ENCODE measurements around the gene CFAP46. TPM values are rescaled to one million over a fixed set of nuclear protein-coding genes. Genes with fewer than 3 reads are reported as not detected.

The CFAP46 gene
- total RNA-seq, 4 donors from 2014 or later, result 0.32 to 0.54 TPM; not detected in 2

- intact Hi-C loops (cut with DNase I; ENCODE audit: low total_unique reads), result no loop called here
- H3K4me3 ChIP-seq (ENCODE audit: low read depth, poor library complexity, severe bottlenecking), result no peak overlapping the region
- no peak for DNase-seq (ENCODE audit: low spot score in 2 of 2)
- WGBS, 2 donors, result 81 to 89% methylated on average over 7 of the region's 8 CpGs
- TF ChIP-seq CTCF (IDR thresholded peaks at IDR 0.05) (no peak), POLR2A (IDR thresholded peaks at IDR 0.05) (no peak)
These were observed 46.6 kb upstream of the CFAP46 start for GRCh38 chr10:132988988-132989387.

DNA sequence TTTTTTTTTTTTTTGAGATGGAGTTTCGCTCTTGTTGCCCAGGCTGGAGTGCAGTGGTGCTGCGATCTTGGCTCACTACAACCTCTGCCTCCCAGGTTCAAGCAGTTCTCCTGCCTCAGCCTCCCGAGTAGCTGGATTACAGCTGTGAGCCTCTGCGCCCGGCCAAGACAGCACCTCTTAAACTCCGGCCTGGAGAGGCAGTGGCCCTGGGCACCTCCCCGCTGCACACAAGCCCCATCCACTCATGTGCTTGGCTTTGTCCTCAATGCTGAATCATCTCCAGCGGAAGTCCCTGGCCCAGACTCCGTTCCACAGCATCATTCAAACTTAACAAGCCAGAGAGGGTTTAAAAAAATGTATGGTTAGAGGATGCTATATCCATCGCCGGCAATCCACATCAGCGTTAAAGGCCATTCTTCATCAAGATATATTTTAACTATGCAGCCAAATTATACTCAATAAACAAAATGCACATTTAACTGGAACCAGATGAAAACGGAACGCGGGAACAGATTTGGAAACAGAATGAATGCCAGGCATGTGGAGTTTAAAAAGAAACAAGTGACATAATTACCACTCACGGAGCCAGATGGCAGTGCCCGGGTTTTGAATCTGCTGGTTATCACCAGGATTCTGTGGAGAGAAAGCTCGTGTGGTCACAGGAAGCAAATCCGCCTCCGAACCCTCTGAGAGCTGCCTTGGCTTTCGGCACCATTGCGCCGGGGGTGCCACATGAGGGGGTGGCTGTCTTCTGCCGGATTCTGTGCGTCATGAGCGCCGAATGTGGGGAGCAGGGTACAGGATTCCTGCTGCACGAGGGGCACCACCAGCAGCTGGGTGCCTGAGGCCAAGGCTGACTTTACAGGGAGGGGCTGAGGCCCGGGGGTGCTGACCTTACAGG lies 45.6 kb upstream of the CFAP46 start:
- 55 to 57% methylated on average over 27 to 29 of the region's 29 CpGs for WGBS, 2 donors
- intact Hi-C loops (cut with DNase I; ENCODE audit: low total_unique reads), result no loop called here
- no peak overlapping the region for H3K4me3 ChIP-seq (ENCODE audit: low read depth, poor library complexity, severe bottlenecking)
- no peak for DNase-seq (ENCODE audit: low spot score in 2 of 2)
- TF ChIP-seq POLR2A (IDR thresholded peaks at IDR 0.05), result no peak
- TF ChIP-seq CTCF (IDR thresholded peaks at IDR 0.05), result no peak

- intact Hi-C loops (cut with DNase I; ENCODE audit: low total_unique reads), result no loop called here
- DNase-seq (ENCODE audit: low spot score in 2 of 2), result no peak
- 69 to 76% methylated on average over 14 of the region's 14 CpGs for WGBS, 2 donors
- H3K4me3 ChIP-seq (ENCODE audit: low read depth, poor library complexity, severe bottlenecking), result no peak overlapping the region
- TF ChIP-seq POLR2A (IDR thresholded peaks at IDR 0.05) (no peak), CTCF (IDR thresholded peaks at IDR 0.05) (no peak)
These were observed 44.6 kb upstream of the CFAP46 start for GRCh38 chr10:132986978-132987377.

DNA sequence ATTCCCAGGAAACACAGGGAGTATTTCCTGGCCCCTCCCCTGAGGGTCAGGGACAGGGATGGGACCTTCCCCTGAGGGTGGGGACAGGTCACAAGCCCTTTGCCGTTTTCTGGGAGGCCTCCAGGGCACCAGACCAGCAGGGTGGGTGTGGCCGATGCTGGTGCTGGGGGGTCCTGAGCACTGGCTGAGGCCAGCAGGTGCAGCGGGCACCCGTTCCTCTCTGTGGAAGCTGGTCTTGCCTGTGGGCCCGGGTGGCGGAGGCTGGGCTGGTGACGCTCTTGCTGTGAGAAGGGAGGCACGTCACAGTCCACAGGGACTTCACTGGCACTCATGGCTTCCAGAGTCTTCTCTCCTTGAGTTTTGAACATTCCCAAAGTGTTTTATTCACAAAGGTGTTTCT lies 44.2 kb upstream of the CFAP46 start:
- no peak for DNase-seq (ENCODE audit: low spot score in 2 of 2)
- TF ChIP-seq CTCF (IDR thresholded peaks at IDR 0.05) (no peak), POLR2A (IDR thresholded peaks at IDR 0.05) (no peak)
- intact Hi-C loops (cut with DNase I; ENCODE audit: low total_unique reads), result no loop called here
- WGBS, 2 donors, result 83 to 88% methylated on average over 7 to 8 of the region's 8 CpGs
- no peak overlapping the region for H3K4me3 ChIP-seq (ENCODE audit: low read depth, poor library complexity, severe bottlenecking)

DNA sequence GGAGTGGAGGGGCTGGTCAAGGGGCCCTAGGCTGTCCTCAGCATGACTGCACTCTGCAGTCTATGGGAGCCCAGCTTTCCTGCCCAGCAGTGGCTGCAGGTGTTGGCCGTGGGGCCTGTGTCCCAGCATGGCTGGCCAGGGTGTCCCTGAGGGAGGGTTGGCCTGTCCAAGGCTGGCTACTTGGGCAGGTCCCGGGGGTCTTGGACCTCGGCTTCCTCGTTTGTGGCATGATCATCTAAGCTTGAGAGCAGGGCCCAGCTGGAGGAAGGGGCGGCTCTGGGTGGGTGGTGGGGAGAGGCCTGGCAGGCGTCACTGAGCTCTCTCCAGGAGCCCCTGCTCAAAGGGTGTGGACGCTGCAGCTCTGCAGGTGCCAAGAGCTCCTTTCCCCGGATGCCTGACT lies 43.7 kb upstream of the CFAP46 start:
- DNase-seq (ENCODE audit: low spot score in 2 of 2), result no peak
- 81 to 83% methylated on average over 5 to 8 of the region's 8 CpGs for WGBS, 2 donors
- intact Hi-C loops (cut with DNase I; ENCODE audit: low total_unique reads), result no loop called here
- no peak for TF ChIP-seq CTCF (IDR thresholded peaks at IDR 0.05)
- TF ChIP-seq POLR2A (IDR thresholded peaks at IDR 0.05), result no peak
- H3K4me3 ChIP-seq (ENCODE audit: low read depth, poor library complexity, severe bottlenecking), result no peak overlapping the region

DNA sequence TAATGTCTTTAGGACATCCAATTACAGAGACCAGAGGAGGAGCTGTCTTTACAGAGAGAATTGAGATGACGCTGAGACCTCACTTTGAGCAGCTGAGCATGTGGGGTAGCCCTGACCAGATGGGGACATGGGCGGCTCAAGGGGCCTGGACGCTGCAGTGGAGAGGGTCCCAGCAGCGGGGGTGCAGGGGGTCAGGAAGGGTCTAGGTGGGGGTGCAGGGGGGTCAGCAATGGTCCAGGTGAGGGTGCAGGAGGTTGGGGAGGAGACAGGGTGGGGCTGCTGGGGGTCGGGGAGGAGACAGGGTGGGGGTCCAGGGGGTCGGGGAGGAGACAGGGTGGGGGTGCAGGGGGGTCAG lies 43.2 kb upstream of the CFAP46 start:
- WGBS, 2 donors, result 76 to 83% methylated on average over 4 of the region's 6 CpGs
- H3K4me3 ChIP-seq (ENCODE audit: low read depth, poor library complexity, severe bottlenecking), result no peak overlapping the region
- TF ChIP-seq POLR2A (IDR thresholded peaks at IDR 0.05), result no peak
- no peak for TF ChIP-seq CTCF (IDR thresholded peaks at IDR 0.05)
- intact Hi-C loops (cut with DNase I; ENCODE audit: low total_unique reads), result no loop called here
- no peak for DNase-seq (ENCODE audit: low spot score in 2 of 2)

Measured in lower leg skin (tissue), 4 donors.